ENCODE data around the gene CCDC137.

Gene CCDC137

GRCh38 chr17:81682565-81683207 is 16.1 kb downstream of the CCDC137 start:
- DNase-seq (ENCODE audit: low read depth), result no peak

- DNase-seq (ENCODE audit: low read depth), result no peak
Measured at GRCh38 chr17:81683208-81683583, 16.7 kb downstream of the CCDC137 start.

- DNase-seq (ENCODE audit: low read depth), result peak; percentile 96
Measured at GRCh38 chr17:81683584-81684441, 17.3 kb downstream of the CCDC137 start, which contains the start of the genes ARL16 and HGS. Gene ARL16, minus strand, starts transcription at chr17:81683797. Its CDS starts 44 bp downstream, at chr17:81683753. Gene HGS, plus strand, starts transcription at chr17:81684011. Its CDS starts 56 bp downstream, at chr17:81684067.

- DNase-seq (ENCODE audit: low read depth), result no peak
Measured at GRCh38 chr17:81684442-81684911, 17.9 kb downstream of the CCDC137 start.

GRCh38 chr17:81685108-81685507 is 18.6 kb downstream of the CCDC137 start:
- DNase-seq (ENCODE audit: low read depth), result no peak

- DNase-seq (ENCODE audit: low read depth), result no peak
Measured at GRCh38 chr17:81686614-81687013, 20.1 kb downstream of the CCDC137 start.

GRCh38 chr17:81687770-81688541 is 21.4 kb downstream of the CCDC137 start:
- no peak for DNase-seq (ENCODE audit: low read depth)

GRCh38 chr17:81688616-81689015 is 22.1 kb downstream of the CCDC137 start:
- no peak for DNase-seq (ENCODE audit: low read depth)

- no peak for DNase-seq (ENCODE audit: low read depth)
Measured at GRCh38 chr17:81690066-81690465, 23.5 kb downstream of the CCDC137 start.

GRCh38 chr17:81690549-81690948 is 24.0 kb downstream of the CCDC137 start:
- no peak for DNase-seq (ENCODE audit: low read depth)

GRCh38 chr17:81691196-81691595 is 24.7 kb downstream of the CCDC137 start:
- DNase-seq (ENCODE audit: low read depth), result no peak

GRCh38 chr17:81691608-81692007 is 25.1 kb downstream of the CCDC137 start:
- no peak for DNase-seq (ENCODE audit: low read depth)

- no peak for DNase-seq (ENCODE audit: low read depth)
Measured at GRCh38 chr17:81693509-81694210, 27.1 kb downstream of the CCDC137 start.

GRCh38 chr17:81694810-81695209 is 28.3 kb downstream of the CCDC137 start:
- no peak for DNase-seq (ENCODE audit: low read depth)

- DNase-seq (ENCODE audit: low read depth), result no peak
Measured at GRCh38 chr17:81695211-81695610, 28.7 kb downstream of the CCDC137 start.

GRCh38 chr17:81695801-81696200 is 29.3 kb downstream of the CCDC137 start:
- no peak for DNase-seq (ENCODE audit: low read depth)

GRCh38 chr17:81696218-81696941 is 29.8 kb downstream of the CCDC137 start:
- no peak for DNase-seq (ENCODE audit: low read depth)

GRCh38 chr17:81697261-81698044 is 30.9 kb downstream of the CCDC137 start:
- no peak for DNase-seq (ENCODE audit: low read depth)

- no peak for DNase-seq (ENCODE audit: low read depth)
Measured at GRCh38 chr17:81700353-81701287, 34.1 kb downstream of the CCDC137 start.
